HK-2 (cell line): Measurements from ENCODE around the gene NEMP1.
A peak's percentile ranks its signal among the peaks of the same experiment; 100 is the strongest.
"Not testable (repeated sequence)": the region's sequence is repeated elsewhere in the genome, so short reads cannot be mapped to it uniquely, and the experiment has no call there.

ENCODE experiments used
- DNase-seq: peaks from one replicate; pipeline ENCODE4 v3.0.0-alpha.2; 2018; ENCODE audit not compliant: unreplicated experiment

Gene NEMP1

DNA sequence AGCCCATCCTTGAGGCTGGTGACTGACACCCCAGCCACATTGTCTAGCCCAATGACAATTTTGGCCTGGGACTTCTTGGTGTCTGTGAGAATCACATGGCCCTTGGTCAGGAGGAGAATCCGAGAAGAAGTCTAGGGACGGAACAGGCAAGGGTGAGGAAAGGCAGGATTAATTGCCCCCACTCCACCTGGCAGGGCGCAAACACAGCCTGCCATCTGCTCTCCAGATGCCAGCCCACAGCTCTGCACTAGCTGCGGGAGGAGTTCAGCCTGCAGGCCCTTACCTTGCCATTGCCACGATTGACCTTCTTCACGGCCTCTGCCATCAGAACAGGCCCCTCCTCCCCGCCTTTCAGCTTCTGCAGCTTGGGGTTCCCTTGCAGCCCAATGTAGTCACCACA, 49.1 kb downstream of the NEMP1 start:
- DNase-seq, result no peak

DNA sequence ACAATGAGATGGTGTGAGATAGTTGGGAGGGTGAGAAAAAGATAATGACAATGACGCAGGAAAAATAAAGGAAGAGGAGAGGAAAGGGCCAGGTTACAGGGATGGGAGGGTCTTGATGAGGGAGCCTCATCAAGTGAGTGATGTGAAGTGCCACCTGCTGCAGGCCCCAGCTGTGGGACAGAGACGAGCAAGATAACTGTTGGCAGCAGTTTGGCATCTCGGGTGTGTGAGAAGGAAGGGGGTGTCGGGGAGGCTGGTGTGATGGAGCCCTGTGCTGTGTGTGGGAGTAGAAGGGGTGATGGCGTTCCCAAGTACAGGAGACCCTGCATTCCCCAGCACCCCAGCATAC, 50.8 kb downstream of the NEMP1 start:
- no peak for DNase-seq

DNA sequence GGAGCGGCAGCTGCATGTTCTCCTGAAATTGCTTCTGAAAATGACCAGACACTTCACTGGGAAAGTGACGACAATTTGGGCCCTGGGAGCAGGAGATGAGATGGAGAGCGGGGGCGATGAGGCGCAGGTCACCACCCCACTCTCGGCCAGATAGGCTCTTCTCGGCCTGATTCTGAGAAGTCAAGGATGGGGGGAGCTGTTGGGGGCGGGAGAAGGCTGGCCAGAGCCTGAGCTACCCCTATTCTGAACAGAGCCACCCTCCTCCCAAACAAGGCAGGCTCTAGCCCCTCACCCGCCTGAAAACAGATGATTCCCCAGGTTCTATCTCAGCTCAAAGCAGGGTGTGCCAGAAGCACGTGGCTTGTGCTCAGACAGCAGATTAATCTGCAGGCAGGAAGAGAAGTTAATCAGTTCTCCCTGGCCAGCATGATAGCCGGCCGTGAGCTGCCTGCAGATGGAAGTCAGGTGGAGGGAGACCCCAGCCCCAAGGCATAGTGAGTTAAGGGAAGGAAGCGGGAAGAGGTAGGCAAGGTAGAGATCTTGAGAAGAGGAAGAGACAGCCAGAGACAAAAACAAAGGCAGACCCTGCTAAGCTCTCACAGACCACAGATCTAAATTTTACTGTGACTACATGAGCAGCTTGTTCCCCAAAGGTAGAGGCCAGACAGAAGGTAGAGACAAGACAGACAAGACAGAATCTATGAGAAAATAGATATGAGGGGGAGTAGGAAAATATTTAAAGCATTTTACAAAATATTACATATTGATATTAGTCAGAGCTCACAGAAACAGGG, 51.4 kb downstream of the NEMP1 start:
- no peak for DNase-seq

DNA sequence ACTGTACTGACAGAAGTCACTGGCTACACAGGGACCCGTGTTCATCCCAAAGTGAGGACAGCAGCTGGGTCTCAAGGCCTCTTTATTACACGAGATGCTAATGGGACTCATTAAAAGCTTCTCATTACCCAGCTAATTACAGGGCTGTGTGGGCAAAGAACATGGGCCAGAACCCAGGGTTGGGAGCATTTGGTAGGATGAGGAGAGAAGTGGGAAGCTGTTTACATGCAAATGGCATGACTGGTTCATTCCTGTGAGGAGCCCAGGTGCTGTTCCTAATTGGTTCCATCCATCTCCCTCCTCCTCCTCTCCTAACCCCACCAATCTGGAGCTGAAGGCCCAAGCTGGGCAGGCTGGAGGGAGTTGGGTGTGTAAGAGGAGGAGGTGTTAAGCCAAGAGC, 53.4 kb downstream of the NEMP1 start:
- no peak for DNase-seq

DNA sequence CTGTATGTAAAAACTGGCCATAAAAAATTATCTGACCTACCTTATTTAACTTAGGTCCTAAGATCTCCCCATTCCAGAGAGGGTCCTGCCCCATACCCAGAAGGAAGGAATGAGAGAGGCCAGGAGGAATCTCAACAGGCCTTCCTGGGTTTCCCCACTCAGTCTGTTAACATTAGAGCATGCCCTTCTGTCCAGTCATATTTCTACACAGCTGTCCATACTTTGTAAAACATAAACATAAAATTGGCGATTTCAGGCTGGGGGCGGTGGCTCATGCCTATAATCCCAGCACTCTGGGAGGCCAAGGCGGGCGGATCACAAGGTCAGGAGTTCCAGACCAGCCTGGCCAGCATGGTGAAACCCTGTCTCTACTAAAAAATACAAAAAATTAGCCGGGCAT, 56.3 kb downstream of the NEMP1 start:
- not testable (repeated sequence) for DNase-seq

DNA sequence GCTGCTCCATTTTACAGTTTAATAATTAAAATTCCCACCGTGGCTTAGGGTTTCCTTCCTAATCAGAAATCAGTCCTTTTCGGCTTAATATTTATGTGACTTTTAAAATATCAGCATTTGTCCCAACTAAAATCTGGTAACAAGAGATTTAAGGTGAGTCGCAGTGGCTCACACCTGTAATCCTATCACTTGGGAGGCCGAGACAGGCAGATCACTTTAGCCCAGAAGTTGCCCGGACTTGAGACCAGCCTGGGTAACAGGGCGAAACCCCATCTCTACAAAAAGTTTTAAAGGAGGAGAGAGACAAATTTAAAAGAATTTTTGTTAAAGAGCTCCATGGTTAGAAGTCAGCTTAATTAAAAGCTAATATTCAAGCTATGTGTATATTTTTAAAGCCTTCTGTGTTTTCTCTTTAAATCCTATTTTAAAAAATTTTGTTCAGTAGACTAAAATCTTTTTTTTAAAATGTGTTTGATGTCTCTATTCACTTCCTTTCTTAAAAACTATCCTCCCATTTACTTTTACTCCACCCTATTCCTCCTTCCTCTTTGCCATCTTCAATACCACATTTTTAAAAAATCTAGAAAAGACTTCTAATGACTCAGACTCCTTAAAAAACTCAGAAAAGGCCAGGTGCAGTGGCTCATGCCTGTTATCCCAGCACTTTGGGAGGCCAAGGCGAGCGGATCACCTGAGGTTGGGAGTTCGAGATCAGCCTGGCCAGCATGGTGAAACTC, 58.4 kb downstream of the NEMP1 start:
- DNase-seq, result no peak

DNA sequence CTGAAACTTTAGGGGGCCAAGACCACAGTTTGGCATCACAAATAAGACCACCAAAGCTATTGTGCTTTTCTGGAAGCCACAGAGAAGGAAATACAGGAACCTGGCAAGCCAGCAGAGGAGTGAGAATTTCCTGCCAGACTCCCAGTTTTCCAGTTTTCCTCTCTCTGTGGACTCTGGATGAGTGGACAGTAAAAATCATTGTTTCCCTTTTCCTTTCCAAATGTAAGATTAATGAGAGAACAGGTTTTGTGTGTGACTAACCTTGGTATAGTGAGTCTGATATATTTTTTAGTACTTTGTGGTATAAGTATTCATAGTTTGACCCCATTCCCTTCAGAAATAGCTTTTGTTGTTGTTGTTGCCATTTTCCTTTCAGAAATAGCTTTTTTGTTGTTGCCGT, 59.7 kb downstream of the NEMP1 start:
- no peak for DNase-seq

DNA sequence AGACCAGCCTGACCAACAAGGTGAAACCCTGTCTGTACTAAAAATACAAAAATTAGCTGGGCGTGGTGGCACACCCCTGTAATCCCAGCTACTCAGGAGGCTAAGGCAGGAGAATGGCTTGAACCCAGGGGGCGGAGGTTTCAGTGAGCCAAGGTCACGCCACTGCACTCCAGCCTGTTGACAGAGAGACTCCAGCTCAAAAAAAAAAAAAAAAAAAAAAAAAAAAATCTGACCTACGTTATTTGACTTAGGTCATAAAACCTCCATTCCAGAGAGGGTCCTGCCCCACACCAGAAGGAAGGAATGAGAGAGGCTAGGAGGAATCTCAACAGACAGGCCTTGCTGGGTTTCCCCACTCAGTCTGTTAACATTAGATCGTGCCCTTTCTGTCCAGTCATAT, 60.2 kb downstream of the NEMP1 start:
- DNase-seq, result not testable (repeated sequence)

DNA sequence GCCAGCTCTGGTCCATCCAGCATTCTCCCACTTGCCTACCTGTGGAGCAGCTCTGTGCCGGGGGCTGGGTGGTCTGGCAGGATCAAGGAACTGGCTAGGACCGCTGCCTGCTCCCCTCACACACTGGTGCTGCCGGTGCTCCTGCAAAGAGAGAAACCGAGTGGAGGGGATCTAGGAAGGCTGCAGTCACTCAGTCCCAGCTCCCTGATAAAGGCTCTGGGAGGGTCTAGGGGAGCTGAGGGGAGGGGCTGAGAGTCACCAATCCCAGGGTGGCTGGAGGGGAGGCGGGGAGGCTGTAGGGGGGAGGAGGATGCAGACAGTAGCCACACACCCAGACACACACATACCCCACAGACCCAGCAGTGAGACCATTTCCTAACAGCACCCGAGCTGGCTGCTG, 62.2 kb downstream of the NEMP1 start, which contains the start of gene TAC3:
TSS of gene TAC3 (minus strand) at position 182 of the 400 bp plus-strand sequence. CDS start 732 bp downstream, outside the sequence.
- DNase-seq, result no peak

DNA sequence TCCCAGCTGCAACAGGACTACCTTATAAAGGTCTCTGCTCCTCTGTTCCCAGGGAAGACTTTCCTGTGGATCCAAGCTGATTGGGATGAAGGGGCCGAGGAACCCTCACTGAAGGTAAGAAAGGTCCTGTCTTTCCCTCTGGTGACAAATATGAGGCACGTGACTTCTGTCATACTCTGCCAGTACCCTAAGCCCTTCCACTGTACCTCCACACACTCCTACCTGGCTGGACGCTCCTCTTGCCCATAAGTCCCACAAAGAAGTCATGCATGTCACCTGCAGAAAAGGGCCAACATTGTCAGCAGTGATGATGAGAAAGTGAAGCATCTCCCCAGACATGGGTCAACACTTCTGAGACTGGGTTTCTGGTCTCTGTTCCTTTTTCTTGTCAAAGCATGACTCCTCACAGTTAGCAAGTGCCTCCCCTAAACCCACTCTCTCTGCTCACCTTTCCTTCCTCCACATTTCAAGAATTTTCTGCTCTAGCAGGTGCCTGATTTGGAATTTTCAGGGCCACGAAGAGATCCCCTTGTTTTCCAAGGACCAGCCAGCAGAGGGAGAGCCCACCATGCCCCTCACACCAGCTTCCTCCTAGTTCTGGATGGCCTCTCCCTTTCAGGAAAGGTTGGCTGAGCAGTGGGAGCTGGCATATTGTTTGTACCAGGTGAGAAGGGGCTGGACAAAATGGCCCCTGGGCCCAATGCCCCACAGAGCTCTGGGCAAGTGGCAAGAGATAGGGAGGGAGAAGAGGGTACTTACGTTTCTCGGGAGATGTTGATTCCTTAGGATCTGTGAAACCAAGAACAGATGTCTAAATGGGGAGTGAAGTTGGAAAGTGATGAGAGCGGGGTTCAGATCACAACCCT, 65.8 kb downstream of the NEMP1 start:
- DNase-seq, result no peak

DNA sequence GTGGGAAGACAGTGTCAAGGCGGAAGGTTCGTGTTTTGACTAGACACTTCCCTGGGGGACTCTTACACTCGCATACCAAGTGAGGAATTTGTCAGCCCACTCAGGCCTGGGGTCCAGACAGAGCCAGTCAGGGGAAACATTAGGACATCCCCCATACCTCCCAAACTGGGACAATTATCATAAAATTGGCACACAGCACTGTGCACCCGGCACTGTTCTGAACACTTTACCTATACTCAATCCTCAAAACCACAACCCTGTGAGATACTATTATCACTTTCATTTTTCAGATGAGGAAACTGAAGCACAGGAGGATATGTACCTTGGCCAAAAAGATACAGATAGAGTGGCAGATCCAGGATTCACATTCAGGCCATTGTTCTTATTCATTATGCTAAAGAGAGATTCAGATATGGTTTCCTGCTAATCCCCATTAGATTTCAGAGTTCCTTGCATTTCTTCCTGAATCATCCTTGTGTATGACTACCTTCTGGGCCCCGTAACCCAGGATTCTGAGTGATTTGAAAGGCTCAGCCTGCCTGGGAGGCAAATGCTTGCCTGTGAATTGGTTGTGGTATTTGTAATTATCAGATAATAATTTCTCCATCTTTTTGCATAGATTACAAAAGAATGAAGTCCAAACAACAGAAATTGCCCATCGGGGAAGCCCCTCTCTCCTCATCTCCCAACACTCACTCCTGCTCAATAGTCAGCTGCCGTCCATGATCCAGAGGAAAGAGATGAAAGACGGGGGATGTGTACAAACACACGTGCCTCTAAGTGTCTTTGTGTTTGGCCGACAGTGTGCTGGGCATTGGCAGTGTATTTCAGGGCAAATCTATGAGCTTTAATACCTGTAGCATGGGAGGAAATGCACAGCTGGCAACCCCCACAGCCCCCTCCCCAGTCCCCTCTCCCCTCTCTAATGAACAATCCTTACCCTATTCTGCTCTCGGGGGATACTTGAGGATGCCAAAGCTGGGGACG, 66.9 kb downstream of the NEMP1 start:
- no peak for DNase-seq

DNA sequence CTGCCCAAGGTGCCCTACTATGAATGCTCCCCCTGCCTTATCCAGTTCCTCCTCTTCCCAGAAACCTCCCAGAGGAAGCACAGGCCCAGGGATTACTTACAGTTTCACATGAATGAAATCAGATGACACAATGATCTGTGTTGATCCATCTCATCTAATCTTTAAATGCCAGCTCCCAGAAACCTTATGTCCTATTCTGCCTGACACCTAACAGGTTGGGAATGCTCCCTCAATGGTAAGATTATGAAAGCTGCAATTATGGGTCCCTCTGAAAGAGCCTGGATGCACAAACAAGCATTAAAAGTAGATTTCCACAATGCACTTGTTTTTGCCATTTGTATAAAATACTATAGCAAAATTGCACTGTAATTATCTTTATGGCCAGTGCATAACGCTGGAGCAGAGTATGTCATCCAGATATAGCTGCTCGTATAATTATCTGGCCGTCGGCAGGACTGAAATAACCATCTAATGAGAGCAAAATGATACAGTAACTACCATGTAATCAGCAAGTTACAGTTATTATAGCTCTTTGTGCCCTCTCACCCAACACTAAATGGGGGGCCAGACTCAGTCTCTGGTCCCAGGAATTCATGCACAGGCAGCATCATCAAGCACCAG, 67.9 kb downstream of the NEMP1 start:
- DNase-seq, result no peak

DNA sequence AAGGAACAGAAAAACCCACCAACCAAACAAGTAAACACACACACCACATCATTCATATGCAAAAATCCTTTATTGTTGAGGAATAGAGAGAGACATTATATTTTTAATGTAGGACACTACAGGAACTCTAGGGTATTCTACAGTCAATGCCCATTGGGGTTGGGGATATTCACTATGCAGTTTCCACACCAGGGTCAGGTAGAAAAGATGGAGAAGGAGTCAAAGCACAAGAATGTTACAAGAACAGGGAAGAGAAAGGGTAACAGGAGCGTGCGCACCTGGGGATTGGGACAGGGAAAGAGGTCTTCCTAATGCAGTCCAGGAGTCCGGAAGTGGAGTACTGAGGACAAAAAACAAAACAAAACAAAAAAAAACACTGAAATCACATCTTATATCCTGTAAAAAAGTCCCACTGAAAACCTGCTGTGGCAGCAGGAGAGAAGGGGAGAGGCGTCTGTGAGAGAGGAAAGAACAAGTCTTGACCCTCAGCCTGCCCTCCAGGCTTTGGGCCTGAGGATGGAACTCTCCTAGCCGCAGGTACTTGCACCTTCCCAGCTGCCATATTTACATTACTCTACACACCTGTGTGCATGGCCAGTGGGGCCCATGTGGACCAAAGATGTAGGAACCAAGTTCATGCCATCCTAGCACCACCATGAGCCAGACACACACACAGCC, 68.5 kb downstream of the NEMP1 start:
- no peak for DNase-seq

DNA sequence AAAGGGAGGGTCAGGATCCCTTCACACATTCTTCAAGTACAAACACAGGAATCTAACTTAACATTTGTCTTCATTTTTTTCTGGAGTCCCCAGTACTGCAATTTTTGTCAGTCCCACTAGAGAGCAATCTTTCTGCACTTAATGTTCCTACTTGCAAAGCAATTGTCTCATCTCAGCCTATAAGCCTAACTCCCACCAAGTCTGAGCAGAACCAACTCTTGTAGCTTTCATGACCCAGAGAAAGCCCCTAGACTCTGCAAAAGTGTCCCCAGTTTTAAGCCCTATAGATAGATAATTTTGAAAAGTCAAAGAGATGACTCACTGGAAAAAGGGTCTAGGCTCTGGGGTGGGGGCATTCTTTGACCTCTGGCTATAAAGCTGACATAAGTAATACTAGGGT, 70.4 kb downstream of the NEMP1 start:
- no peak for DNase-seq

DNA sequence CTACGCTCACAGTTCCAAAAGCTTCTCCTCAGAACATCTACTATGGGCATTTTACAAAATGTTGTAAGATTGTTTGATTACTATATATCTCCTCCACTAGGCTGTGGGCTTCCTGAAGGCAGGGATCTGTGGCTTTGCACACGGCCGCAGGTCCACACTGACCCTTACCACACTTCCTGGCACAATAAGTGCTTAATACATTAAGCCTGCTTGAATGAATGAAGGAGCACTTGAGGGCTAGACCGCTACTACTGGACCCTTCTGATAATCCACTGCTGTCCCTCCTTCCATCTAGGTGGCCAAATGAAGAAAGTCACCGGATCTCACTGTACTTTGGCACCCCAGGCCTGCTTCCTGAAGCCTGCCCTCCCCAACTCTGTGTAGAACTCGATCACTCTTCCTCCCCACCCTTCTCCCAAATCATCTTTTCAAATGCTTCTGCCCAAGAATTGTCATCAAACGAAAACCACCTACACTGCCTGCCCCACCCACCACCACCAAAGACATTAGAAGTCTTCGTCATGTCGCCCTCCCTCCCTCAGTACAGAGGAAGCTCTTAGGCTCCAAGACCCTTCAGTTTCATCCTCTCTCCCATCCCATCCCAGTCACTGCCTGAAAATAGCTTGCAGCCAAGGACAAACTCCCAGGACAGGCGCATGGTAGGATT, 71.6 kb downstream of the NEMP1 start:
- DNase-seq, result no peak

DNA sequence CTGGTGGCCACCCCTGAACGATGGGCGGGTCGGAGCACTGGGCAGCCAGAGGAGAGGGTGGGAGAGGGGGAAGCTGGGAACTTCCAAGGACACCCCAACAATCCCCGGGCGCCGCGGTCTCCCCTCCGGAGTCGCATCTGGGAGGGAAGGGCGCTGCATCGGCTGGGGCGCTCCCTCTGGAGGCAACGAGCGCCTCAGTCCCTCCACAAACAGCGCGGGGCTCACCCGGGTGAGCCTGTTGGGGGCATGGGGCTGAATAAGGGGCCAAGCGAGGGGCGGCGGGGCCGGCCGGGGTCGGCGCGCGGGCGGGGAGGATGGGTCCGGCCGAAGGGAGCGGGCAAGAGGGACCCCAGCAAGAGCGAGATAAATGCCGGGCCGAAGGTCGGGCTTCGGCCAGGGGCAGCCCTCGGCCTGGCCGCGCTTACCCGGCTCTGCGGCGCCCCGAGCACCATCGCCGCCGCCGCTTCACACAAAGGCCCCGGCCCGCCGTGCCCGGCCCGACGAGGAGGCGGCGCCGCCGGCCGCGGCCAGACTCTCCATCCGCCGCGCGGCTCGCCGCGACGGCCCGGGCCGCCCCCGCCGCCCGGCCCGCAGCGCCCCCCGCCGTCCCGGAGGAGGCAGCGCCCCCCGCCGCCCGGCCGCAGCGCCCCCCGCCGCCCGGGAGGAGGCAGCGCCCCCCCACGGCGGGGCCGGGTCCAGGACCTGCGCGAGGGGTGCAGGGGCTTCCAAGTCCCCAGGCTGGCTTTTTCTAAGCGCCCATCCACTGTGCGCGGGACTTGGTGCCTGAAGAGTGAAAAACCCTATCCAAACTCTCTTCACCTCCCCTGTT, 72.4 kb downstream of the NEMP1 start, which contains the start of gene ZBTB39:
TSS of gene ZBTB39 (minus strand) at position 567 of the 829 bp plus-strand sequence. CDS start 1,629 bp downstream, outside the sequence.
- DNase-seq, result peak; percentile 49
